ENCODE data around the gene RAD51B. TPM values are rescaled to one million over a fixed set of nuclear protein-coding genes. Genes with fewer than 3 reads are reported as not detected.

Gene RAD51B
- total RNA-seq, 1 experiment from 2014 or later = 23.3 TPM

DNA sequence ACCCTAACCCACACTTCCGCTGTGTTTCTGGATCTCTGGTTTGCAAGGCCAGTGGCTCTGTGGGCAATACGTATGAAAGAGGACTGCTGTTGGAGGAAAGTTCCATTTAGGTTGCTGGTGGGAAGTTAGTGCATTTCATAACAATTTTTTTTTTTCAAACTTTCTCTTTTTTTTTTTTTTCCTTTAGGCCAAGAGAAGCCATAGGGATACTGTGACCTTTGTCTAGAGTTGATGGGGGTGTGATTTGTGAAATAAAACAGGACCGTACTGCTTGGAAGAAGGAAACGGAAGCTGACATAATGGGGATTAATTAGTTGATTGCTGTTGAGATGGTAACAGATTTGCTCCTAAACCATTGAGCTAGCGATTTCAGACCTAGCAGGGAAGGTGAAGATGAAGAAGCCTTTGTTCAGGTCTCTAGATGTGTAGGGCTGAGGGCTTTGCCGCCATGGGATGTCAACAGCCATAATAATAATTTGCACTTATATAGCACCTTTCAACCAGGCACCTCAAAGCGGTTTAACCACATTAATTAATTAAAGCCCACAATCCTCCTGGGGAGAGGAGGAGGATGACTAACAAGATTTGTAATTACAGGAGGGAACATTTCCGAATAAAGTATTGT lies 658.0 kb downstream of the RAD51B start:
- no TSS peak for BruUV-seq (replicated peaks)
- Histone ChIP-seq H3K27me3 (replicated peaks; ENCODE audit: insufficient read depth, low read depth, low read length, poor library complexity) (no peaks in the 10 kb centered on the region), H3K36me3 (ENCODE audit: insufficient read depth, low read length, poor library complexity, severe bottlenecking) (no peaks in the 10 kb centered on the region), H3K9me3 (ENCODE audit: low read depth, low read length, poor library complexity, severe bottlenecking) (no peaks in the 10 kb centered on the region), H3K4me3 (ENCODE audit: low read depth, low read length, poor library complexity, severe bottlenecking) (no peak overlapping the region), H3K4me1 (ENCODE audit: insufficient read depth, low read length, poor library complexity, severe bottlenecking) (peaks cover 22% of the 10 kb centered on the region), H3K27ac (ENCODE audit: low read depth, low read length, poor library complexity, severe bottlenecking) (no peak overlapping the region)
- intact Hi-C loops (cut with micrococcal nuclease; ENCODE audit: unreplicated experiment) = no loop called here
- TF ChIP-seq EZH2 (IDR thresholded peaks at IDR 0.05; ENCODE audit: borderline replicate concordance, low read depth, low read length, poor library complexity, severe bottlenecking) = no peak
- TF ChIP-seq CTCF (conservative IDR thresholded peaks at IDR 0.05; ENCODE audit: low read depth, low read length) = no peak
- ChIA-PET POLR2A (ENCODE audit: low non-redundant PET) (no interaction called here), CTCF (no interaction called here)
- peak; percentile 15 for DNase-seq (ENCODE audit: low spot score)

- DNase-seq (ENCODE audit: low spot score) = no peak
- intact Hi-C loops (cut with micrococcal nuclease; ENCODE audit: unreplicated experiment) = no loop called here
- ChIA-PET CTCF (no interaction called here), POLR2A (ENCODE audit: low non-redundant PET) (no interaction called here)
- TF ChIP-seq EZH2 (IDR thresholded peaks at IDR 0.05; ENCODE audit: borderline replicate concordance, low read depth, low read length, poor library complexity, severe bottlenecking) = no peak
- TF ChIP-seq CTCF (conservative IDR thresholded peaks at IDR 0.05; ENCODE audit: low read depth, low read length) = no peak
- Histone ChIP-seq H3K9me3 (ENCODE audit: low read depth, low read length, poor library complexity, severe bottlenecking) (no peaks in the 10 kb centered on the region), H3K27me3 (replicated peaks; ENCODE audit: insufficient read depth, low read depth, low read length, poor library complexity) (no peaks in the 10 kb centered on the region), H3K36me3 (ENCODE audit: insufficient read depth, low read length, poor library complexity, severe bottlenecking) (no peaks in the 10 kb centered on the region), H3K4me1 (ENCODE audit: insufficient read depth, low read length, poor library complexity, severe bottlenecking) (peaks cover 22% of the 10 kb centered on the region), H3K4me3 (ENCODE audit: low read depth, low read length, poor library complexity, severe bottlenecking) (no peak overlapping the region), H3K27ac (ENCODE audit: low read depth, low read length, poor library complexity, severe bottlenecking) (no peak overlapping the region)
- BruUV-seq (replicated peaks) = no TSS peak
Observed at GRCh38 chr14:68479247-68479646, 659.7 kb downstream of the RAD51B start.

DNA sequence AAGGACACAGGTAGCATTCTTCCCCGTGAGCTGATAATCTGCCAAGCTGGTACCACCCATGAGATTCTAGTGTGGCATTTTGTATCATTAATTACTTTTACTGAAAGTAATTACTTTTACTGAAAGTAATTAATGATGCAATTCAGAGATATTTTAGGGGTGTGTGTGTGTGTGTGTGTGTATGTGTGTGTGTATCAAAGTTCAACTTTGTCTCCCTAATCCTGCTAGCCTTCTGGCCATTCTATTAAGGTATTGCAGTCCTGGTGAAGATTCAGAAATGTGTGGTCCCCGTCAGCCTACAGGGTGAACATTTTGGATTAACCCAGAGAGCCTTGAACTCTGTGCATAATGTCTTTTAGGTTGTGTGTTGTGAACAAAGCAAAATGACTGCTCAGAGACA lies 662.4 kb downstream of the RAD51B start:
- CTCF ChIA-PET = no interaction called here
- TF ChIP-seq EZH2 (IDR thresholded peaks at IDR 0.05; ENCODE audit: borderline replicate concordance, low read depth, low read length, poor library complexity, severe bottlenecking) = no peak
- TF ChIP-seq CTCF (conservative IDR thresholded peaks at IDR 0.05; ENCODE audit: low read depth, low read length) = no peak
- H3K4me3 ChIP-seq (ENCODE audit: low read depth, low read length, poor library complexity, severe bottlenecking) = no peak overlapping the region
- H3K9me3 ChIP-seq (ENCODE audit: low read depth, low read length, poor library complexity, severe bottlenecking) = no peaks in the 10 kb centered on the region
- no peaks in the 10 kb centered on the region for H3K27me3 ChIP-seq (replicated peaks; ENCODE audit: insufficient read depth, low read depth, low read length, poor library complexity)
- POLR2A ChIA-PET (ENCODE audit: low non-redundant PET) = no interaction called here
- BruUV-seq (replicated peaks) = no TSS peak
- intact Hi-C loops (cut with micrococcal nuclease; ENCODE audit: unreplicated experiment) = no loop called here
- no peak for DNase-seq (ENCODE audit: low spot score)
- H3K27ac ChIP-seq (ENCODE audit: low read depth, low read length, poor library complexity, severe bottlenecking) = no peak overlapping the region
- no peaks in the 10 kb centered on the region for H3K36me3 ChIP-seq (ENCODE audit: insufficient read depth, low read length, poor library complexity, severe bottlenecking)
- peaks cover 11% of the 10 kb centered on the region for H3K4me1 ChIP-seq (ENCODE audit: insufficient read depth, low read length, poor library complexity, severe bottlenecking)

Data from A673 (cell line).